PC-3 (cell line): ENCODE results near the gene RALGDS. TPM values are rescaled to one million over a fixed set of nuclear protein-coding genes. Genes with fewer than 3 reads are reported as not detected.
"Not testable (repeated sequence)": the region's sequence is repeated elsewhere in the genome, so short reads cannot be mapped to it uniquely, and the experiment has no call there.

Experiments
- ATAC-seq: fragments of 200-7000 bp; cut with Tn5 transposase; 2 replicates; pipeline ENCODE4 v1.9.1; 2020; ENCODE audit warnings: mild to moderate bottlenecking, moderate library complexity
- Bru-seq: library from RNA; stranded (reverse); fragments of 400-500 nt; gene quantifications from one replicate; lab custom pipeline; 2021; lab: Mats Ljungman, UMichigan
- BruChase-seq, 2 experiments: library from RNA; stranded (reverse); fragments of 400-500 nt; gene quantifications; one replicate each; lab custom pipeline; 2021; lab: Mats Ljungman, UMichigan
- BruUV-seq: library from RNA; stranded (reverse); fragments of 400-500 nt; replicated peaks from 2 replicates; lab custom pipeline; 2021; lab: Mats Ljungman, UMichigan
- CTCF ChIA-PET: fragments of 300-600 bp; sonication (Branson Sonifier 250); formaldehyde crosslinking; loops from one replicate; lab custom pipeline; 2022; ENCODE audit warnings: antibody characterized with exemption; lab: Charles Lee
- POLR2A ChIA-PET: fragments of 300-600 bp; sonication (Branson Sonifier 250); formaldehyde crosslinking; loops from one replicate; lab custom pipeline; 2022; ENCODE audit warnings: antibody characterized with exemption; ENCODE audit not compliant: unreplicated experiment; lab: Charles Lee
- DNase-seq: peaks from one replicate; pipeline ENCODE4 v3.0.0-alpha.2; 2015
- H2AFZ ChIP-seq: fragments of 300-600 bp; sonication (generic); 2 replicates; pipeline ENCODE4 v1.6.0; 2016; ENCODE audit warnings: antibody characterized with exemption, low read length
- H3F3A ChIP-seq: fragments of 300-600 bp; sonication (generic); one replicate; pipeline ENCODE4 v1.6.0; 2017; ENCODE audit warnings: antibody characterized with exemption, low read length, control low read depth, mild to moderate bottlenecking; ENCODE audit not compliant: unreplicated experiment
- H3K27ac ChIP-seq: fragments of 300-600 bp; sonication (generic); 2 replicates; pipeline ENCODE4 v1.5.1; 2016; ENCODE audit warnings: mild to moderate bottlenecking, low read length
- H3K27me3 ChIP-seq: fragments of 300-600 bp; sonication (generic); 2 replicates; pipeline ENCODE4 v1.6.1; 2016; ENCODE audit warnings: low read length, mixed read lengths
- H3K36me3 ChIP-seq: fragments of 300-600 bp; sonication (generic); 2 replicates; pipeline ENCODE4 v1.6.1; 2016; ENCODE audit warnings: low read depth, mixed run types, low read length, mixed read lengths
- H3K4me1 ChIP-seq: fragments of 300-600 bp; sonication (generic); 2 replicates; pipeline ENCODE4 v1.5.1; 2016; ENCODE audit warnings: low read length; ENCODE audit not compliant: insufficient read depth
- H3K4me2 ChIP-seq: fragments of 300-600 bp; sonication (generic); 2 replicates; pipeline ENCODE4 v1.6.0; 2016; ENCODE audit warnings: low read length
- H3K4me3 ChIP-seq: fragments of 300-600 bp; sonication (generic); 2 replicates; pipeline ENCODE4 v1.5.1; 2016; ENCODE audit warnings: mild to moderate bottlenecking, low read length, mixed read lengths
- H3K79me2 ChIP-seq: fragments of 300-600 bp; sonication (generic); 2 replicates; pipeline ENCODE4 v1.6.1; 2017; ENCODE audit warnings: low read length, mixed read lengths
- H3K9ac ChIP-seq: fragments of 300-600 bp; sonication (generic); 2 replicates; pipeline ENCODE4 v1.6.0; 2016; ENCODE audit warnings: mild to moderate bottlenecking, low read length
- H3K9me2 ChIP-seq: fragments of 300-600 bp; sonication (generic); replicated peaks from 2 replicates; pipeline ENCODE4 v1.6.1; 2016; ENCODE audit warnings: mixed run types, low read length, mixed read lengths
- H3K9me3 ChIP-seq: fragments of 300-600 bp; sonication (generic); 2 replicates; pipeline ENCODE4 v1.6.1; 2016; ENCODE audit warnings: low read length, mixed read lengths
- H4K20me1 ChIP-seq: fragments of 300-600 bp; sonication (generic); 2 replicates; pipeline ENCODE4 v1.6.1; 2016; ENCODE audit warnings: low read length, mixed read lengths
- CTCF ChIP-seq: fragments of 300-600 bp; sonication (generic); conservative IDR thresholded peaks from 2 replicates; pipeline ENCODE4 v1.5.1; 2017; ENCODE audit warnings: antibody characterized with exemption, low read depth, mild to moderate bottlenecking, low read length
- EZH2 ChIP-seq: fragments of 300-600 bp; sonication (generic); IDR thresholded peaks from one replicate; pipeline ENCODE4 v1.6.1; 2017; ENCODE audit warnings: antibody characterized with exemption, mild to moderate bottlenecking, low read length; ENCODE audit not compliant: unreplicated experiment
- EZH2phosphoT487 ChIP-seq: fragments of 300-600 bp; sonication (generic); IDR thresholded peaks from 2 replicates; pipeline ENCODE4 v1.6.1; 2018; ENCODE audit warnings: mild to moderate bottlenecking, antibody characterized with exemption, low read length, borderline replicate concordance
- intact Hi-C: fragments of 100-400 bp; cut with micrococcal nuclease; formaldehyde crosslinking; loops from 2 replicates; pipeline ENCODE4 v1.9.0; 2023
- long read RNA-seq: library from polyadenylated mRNA; unstranded; transcript quantifications from one replicate; pipeline ENCODE4 v2.0.0, GENCODE V29; 2021; ENCODE audit not compliant: unreplicated experiment
- total RNA-seq: library from RNA; depleted of rRNA; stranded (reverse); fragments of >200 nt; gene quantifications from 2 replicates; pipeline ENCODE4 v1.2.3, GENCODE V29; 2014; rRNA removed

The RALGDS gene
- total RNA-seq (30.5 and 32.2 TPM in 2 replicates), Bru-seq, nascent RNA (percentile 52 among the genes with signal in this experiment), BruChase-seq, experiment 1, labeled RNA remaining after a 6-hour chase (percentile 66 among the genes with signal in this experiment), BruChase-seq, experiment 2, labeled RNA remaining after a 2-hour chase (percentile 63 among the genes with signal in this experiment)
- long read RNA-seq, transcript RALGDS-205 (18 exons, 3,801 nt), result major isoform, 14 of 98 reads
- long read RNA-seq, transcript RALGDS-214 (2 exons, 403 nt), result minor isoform, 5 of 98 reads
- long read RNA-seq, transcript RALGDS-201 (18 exons, 3,598 nt), result minor isoform, 5 of 98 reads
- long read RNA-seq, partial matches to known transcripts, result 27 of 98 reads
- long read RNA-seq, other reads (novel, unspliced or antisense), result 41 of 98 reads

DNA sequence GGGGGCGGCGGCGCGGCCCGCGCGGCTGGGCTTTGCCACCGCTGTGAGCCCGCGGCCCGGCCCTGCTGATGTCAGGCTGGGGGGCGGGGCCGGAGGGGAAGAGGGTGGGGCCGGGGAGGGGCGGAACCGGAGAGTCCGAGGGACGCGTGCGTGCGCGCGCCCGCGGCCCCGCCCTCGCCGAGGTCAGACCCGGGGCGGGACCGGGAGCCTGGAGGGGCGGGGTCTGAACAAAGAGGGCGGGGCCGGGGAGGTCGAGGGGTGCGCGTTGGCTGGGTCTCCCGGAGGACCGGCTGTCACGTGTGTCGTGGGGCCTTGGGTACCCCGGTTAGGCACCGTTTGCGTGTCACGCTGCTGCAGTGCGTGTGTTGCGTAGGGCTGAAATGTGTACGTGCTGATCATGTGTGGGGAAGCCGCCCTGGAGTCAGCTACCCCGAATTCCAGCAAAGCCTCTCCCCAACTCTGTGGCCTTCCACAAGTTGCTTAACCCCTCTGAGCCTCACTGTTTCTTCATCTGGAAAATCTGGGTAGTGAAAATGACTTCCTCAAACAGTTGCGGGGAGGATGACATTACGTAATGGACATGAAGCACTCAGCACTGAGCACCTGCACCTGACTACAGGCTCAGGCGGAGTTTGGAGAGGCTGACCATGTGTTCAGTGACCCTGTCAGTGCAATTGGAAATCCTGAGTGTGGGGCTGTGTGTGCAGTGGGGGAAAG, at the start of gene RALGDS:
Gene RALGDS (minus strand): TSS at position 43 of the 717 bp plus-strand sequence. CDS start 86 bp downstream, outside the sequence.
- H3K9ac ChIP-seq, result peak within 1 kb of the TSS; percentile 87
- H3K9me3 ChIP-seq, result no peaks in the 10 kb centered on the region
- peak within 1 kb of the TSS; percentile 85 for H3K4me3 ChIP-seq
- H3K36me3 ChIP-seq, result no peaks in the 10 kb centered on the region
- H3F3A ChIP-seq, result no peaks in the 10 kb centered on the region
- no peak within 1 kb of the TSS for H2AFZ ChIP-seq
- no peaks in the 10 kb centered on the region for H3K27me3 ChIP-seq
- peaks cover 6% of the 10 kb centered on the region; the same call in 1 of the 2 replicates for H4K20me1 ChIP-seq
- peaks cover 37% of the 10 kb centered on the region for H3K79me2 ChIP-seq
- peaks cover 4% of the 10 kb centered on the region; the same call in 1 of the 2 replicates for H3K4me1 ChIP-seq
- ATAC-seq (peak; percentile 85), DNase-seq (peak; percentile 78)
- H3K4me2 ChIP-seq, result peak within 1 kb of the TSS; percentile 96
- peak within 1 kb of the TSS; percentile 16; the same call in 1 of the 2 replicates for H3K27ac ChIP-seq
- H3K9me2 ChIP-seq, result no peaks in the 10 kb centered on the region
- ChIA-PET POLR2A (interaction anchor here (1.1 kb wide), 1 partner anchor 14 kb away, joined by 7 read pairs; no protein-coding TSS in a partner anchor), CTCF (no interaction called here)
- no TSS peak for BruUV-seq
- no peak for TF ChIP-seq CTCF
- no peak for TF ChIP-seq EZH2
- TF ChIP-seq EZH2phosphoT487, result no peak
- intact Hi-C loops, result loop anchor here (2.0 kb wide), 1 partner anchor 27 kb away; no protein-coding TSS in a partner anchor

- Histone ChIP-seq H4K20me1 (no peaks in the 10 kb centered on the region), H3K4me3 (no peak overlapping the region), H3K9me3 (no peaks in the 10 kb centered on the region), H3K9ac (no peak overlapping the region), H3K27me3 (peaks cover 9% of the 10 kb centered on the region; the same call in 1 of the 2 replicates), H3K4me1 (no peaks in the 10 kb centered on the region), H3K27ac (no peak overlapping the region), H3K79me2 (no peaks in the 10 kb centered on the region), H3F3A (no peaks in the 10 kb centered on the region), H2AFZ (no peak overlapping the region), H3K36me3 (no peaks in the 10 kb centered on the region), H3K4me2 (no peak overlapping the region), H3K9me2 (no peaks in the 10 kb centered on the region)
- TF ChIP-seq EZH2phosphoT487 (no peak), EZH2 (no peak), CTCF (no peak)
- CTCF ChIA-PET, result no interaction called here
- POLR2A ChIA-PET, result no interaction called here
- ATAC-seq, result no peak
- no peak for DNase-seq
- intact Hi-C loops, result no loop called here
- no TSS peak for BruUV-seq
These were observed 49.7 kb upstream of the RALGDS start for GRCh38 chr9:133170716-133171115.

- H3K4me1 ChIP-seq, DNase-seq, H3K79me2 ChIP-seq, H3K27me3 ChIP-seq, ATAC-seq, H3F3A ChIP-seq, BruUV-seq, H4K20me1 ChIP-seq, H3K9me3 ChIP-seq, H3K4me2 ChIP-seq, H2AFZ ChIP-seq, H3K9ac ChIP-seq, intact Hi-C loops, H3K36me3 ChIP-seq, H3K27ac ChIP-seq, CTCF ChIA-PET, H3K4me3 ChIP-seq, H3K9me2 ChIP-seq, POLR2A ChIA-PET: not testable (repeated sequence)
These were observed 48.6 kb upstream of the RALGDS start for GRCh38 chr9:133169687-133170086.
